ENCODE results near the gene SRD5A3. TPM values are rescaled to one million over a fixed set of nuclear protein-coding genes. Genes with fewer than 3 reads are reported as not detected.

The SRD5A3 gene
- total RNA-seq, 1 experiment from 2014 or later, result 7.3 TPM

GRCh38 chr4:55366621-55367020 lies 20.6 kb downstream of the SRD5A3 start:
- no peaks in the 10 kb centered on the region for H3K9me3 ChIP-seq (ENCODE audit: insufficient read depth, low read depth)
- intact Hi-C loops (cut with micrococcal nuclease; ENCODE audit: unreplicated experiment), result no loop called here
- no peak overlapping the region for H3K27ac ChIP-seq
- H3F3A ChIP-seq (ENCODE audit: insufficient read depth, low read depth), result no peaks in the 10 kb centered on the region; the same call in 1 of the 2 replicates
- H3K9me2 ChIP-seq (ENCODE audit: insufficient read depth), result no peaks in the 10 kb centered on the region
- H2AFZ ChIP-seq, result no peak overlapping the region
- no peak for DNase-seq
- no peaks in the 10 kb centered on the region for H3K27me3 ChIP-seq (ENCODE audit: insufficient read depth, low read depth)
- no peaks in the 10 kb centered on the region for H3K36me3 ChIP-seq (ENCODE audit: low read depth)
- no peak for TF ChIP-seq CTCF (conservative IDR thresholded peaks at IDR 0.05)
- TF ChIP-seq EZH2 (IDR thresholded peaks at IDR 0.05; ENCODE audit: low read depth), result no peak
- ChIA-PET POLR2A (ENCODE audit: unreplicated experiment) (no interaction called here), CTCF (no interaction called here)
- BruUV-seq (replicated peaks), result no TSS peak
- no peak overlapping the region for H3K4me3 ChIP-seq
- peaks cover 4% of the 10 kb centered on the region for H3K4me1 ChIP-seq (replicated peaks; ENCODE audit: insufficient read depth)
- H4K20me1 ChIP-seq (ENCODE audit: insufficient read depth), result no peaks in the 10 kb centered on the region
- H3K4me2 ChIP-seq, result no peak overlapping the region
- no peaks in the 10 kb centered on the region for H3K79me2 ChIP-seq (ENCODE audit: low read depth)

GRCh38 chr4:55367084-55367722 lies 21.2 kb downstream of the SRD5A3 start:
- intact Hi-C loops (cut with micrococcal nuclease; ENCODE audit: unreplicated experiment), result no loop called here
- ChIA-PET CTCF (no interaction called here), POLR2A (ENCODE audit: unreplicated experiment) (no interaction called here)
- Histone ChIP-seq H3K4me2 (no peak overlapping the region), H3K27ac (no peak overlapping the region), H3K4me1 (replicated peaks; ENCODE audit: insufficient read depth) (no peaks in the 10 kb centered on the region), H3K4me3 (no peak overlapping the region), H3K9me3 (ENCODE audit: insufficient read depth, low read depth) (no peaks in the 10 kb centered on the region), H3K79me2 (ENCODE audit: low read depth) (no peaks in the 10 kb centered on the region), H3F3A (ENCODE audit: insufficient read depth, low read depth) (no peaks in the 10 kb centered on the region), H3K36me3 (ENCODE audit: low read depth) (no peaks in the 10 kb centered on the region), H3K9me2 (ENCODE audit: insufficient read depth) (no peaks in the 10 kb centered on the region), H4K20me1 (ENCODE audit: insufficient read depth) (no peaks in the 10 kb centered on the region), H2AFZ (no peak overlapping the region), H3K27me3 (ENCODE audit: insufficient read depth, low read depth) (no peaks in the 10 kb centered on the region)
- no peak for DNase-seq
- no TSS peak for BruUV-seq (replicated peaks)
- no peak for TF ChIP-seq CTCF (conservative IDR thresholded peaks at IDR 0.05)
- TF ChIP-seq EZH2 (IDR thresholded peaks at IDR 0.05; ENCODE audit: low read depth), result no peak

- Histone ChIP-seq H3K27me3 (ENCODE audit: insufficient read depth, low read depth) (no peaks in the 10 kb centered on the region), H2AFZ (no peak overlapping the region), H3F3A (ENCODE audit: insufficient read depth, low read depth) (no peaks in the 10 kb centered on the region), H3K79me2 (ENCODE audit: low read depth) (no peaks in the 10 kb centered on the region), H4K20me1 (ENCODE audit: insufficient read depth) (no peaks in the 10 kb centered on the region), H3K9me2 (ENCODE audit: insufficient read depth) (no peaks in the 10 kb centered on the region), H3K4me1 (replicated peaks; ENCODE audit: insufficient read depth) (no peaks in the 10 kb centered on the region), H3K9me3 (ENCODE audit: insufficient read depth, low read depth) (no peaks in the 10 kb centered on the region), H3K27ac (no peak overlapping the region), H3K4me2 (no peak overlapping the region), H3K4me3 (no peak overlapping the region), H3K36me3 (ENCODE audit: low read depth) (no peaks in the 10 kb centered on the region)
- BruUV-seq (replicated peaks), result no TSS peak
- ChIA-PET POLR2A (ENCODE audit: unreplicated experiment) (no interaction called here), CTCF (no interaction called here)
- TF ChIP-seq EZH2 (IDR thresholded peaks at IDR 0.05; ENCODE audit: low read depth) (no peak), CTCF (conservative IDR thresholded peaks at IDR 0.05) (no peak)
- intact Hi-C loops (cut with micrococcal nuclease; ENCODE audit: unreplicated experiment), result no loop called here
- no peak for DNase-seq
Observed at GRCh38 chr4:55369968-55370367, 23.9 kb downstream of the SRD5A3 start.
